Limb (tissue), 2 donors: ENCODE data around the gene MYH11.
"Not testable (repeated sequence)": the region's sequence is repeated elsewhere in the genome, so short reads cannot be mapped to it uniquely, and the experiment has no call there.

Experiments used
- DNase-seq, 2 donors: peaks; one replicate each; pipeline ENCODE4 v3.0.0-alpha.2; 2016; ENCODE audit errors: extremely low spot score in 2 of 2

The MYH11 gene

GRCh38 chr16:15811481-15812400, 45.1 kb downstream of the MYH11 start:
- peak in 1 of 2 donors; percentile 50 for DNase-seq

DNA sequence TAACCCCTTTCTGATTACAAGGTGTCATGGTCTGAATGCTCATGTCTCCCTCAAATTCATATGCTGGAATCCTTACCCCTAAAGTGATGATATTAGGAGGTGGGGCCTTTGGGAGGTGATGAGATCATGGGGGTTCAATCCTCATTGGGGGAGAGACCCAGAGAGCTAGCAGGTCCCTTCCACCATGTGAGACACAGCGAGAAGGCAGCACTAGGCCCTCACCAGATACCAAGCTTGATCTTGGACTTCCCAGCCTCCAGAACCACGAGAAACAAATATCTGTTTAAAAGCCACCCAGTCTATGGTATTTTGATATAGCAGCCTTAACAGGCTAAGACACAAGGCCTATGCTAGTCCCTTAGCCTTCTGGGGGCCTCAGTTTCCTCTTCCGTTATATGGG, 45.9 kb downstream of the MYH11 start:
- no peak for DNase-seq

GRCh38 chr16:15810411-15810810, 46.4 kb downstream of the MYH11 start:
- DNase-seq, result no peak

- DNase-seq, result not testable (repeated sequence)
Observed at GRCh38 chr16:15809297-15809696, 47.5 kb downstream of the MYH11 start.

GRCh38 chr16:15808071-15808470, 48.8 kb downstream of the MYH11 start:
- no peak for DNase-seq

DNA sequence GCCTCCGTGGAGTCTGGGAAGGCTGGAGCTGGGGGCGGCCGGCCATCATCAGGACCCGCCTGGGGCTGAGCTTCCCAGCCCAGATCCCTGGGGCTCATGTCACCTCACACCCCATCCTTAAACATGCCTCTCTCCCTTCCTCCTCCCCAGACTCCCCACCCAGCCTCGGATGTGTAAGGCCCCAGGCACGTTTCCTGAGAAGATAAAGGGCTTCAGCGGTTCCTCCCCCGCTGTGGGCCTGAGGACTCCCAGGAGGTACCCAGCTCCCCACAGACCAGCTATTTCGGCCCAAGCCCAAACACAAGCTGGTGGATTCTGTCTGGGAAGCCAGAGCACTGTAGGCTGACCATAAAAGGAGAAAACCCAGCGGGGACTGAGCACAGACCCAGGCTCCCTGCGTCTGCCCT, 49.2 kb downstream of the MYH11 start:
- no peak for DNase-seq

DNA sequence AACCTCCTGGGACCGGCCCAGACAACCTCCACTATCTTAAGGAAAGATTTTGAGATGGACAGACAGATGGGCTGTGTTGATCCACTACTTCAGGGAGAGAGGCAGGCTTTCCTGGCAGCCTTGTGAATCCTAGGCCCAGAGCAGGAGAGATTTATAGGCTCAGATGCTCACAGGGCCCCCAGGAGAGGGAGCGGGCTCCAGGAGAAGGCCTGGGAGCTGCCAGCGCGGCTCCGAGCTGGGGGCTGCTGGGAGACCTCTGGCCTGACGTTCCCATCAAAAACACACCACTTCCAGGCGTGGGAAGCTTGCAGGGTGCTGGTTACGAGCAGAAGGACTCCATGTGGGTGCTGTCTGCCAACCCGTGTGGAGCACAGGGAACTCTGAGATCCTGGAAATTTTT, 53.2 kb downstream of the MYH11 start:
- DNase-seq, result no peak

GRCh38 chr16:15799851-15800495, 56.9 kb downstream of the MYH11 start:
- DNase-seq, result no peak

DNA sequence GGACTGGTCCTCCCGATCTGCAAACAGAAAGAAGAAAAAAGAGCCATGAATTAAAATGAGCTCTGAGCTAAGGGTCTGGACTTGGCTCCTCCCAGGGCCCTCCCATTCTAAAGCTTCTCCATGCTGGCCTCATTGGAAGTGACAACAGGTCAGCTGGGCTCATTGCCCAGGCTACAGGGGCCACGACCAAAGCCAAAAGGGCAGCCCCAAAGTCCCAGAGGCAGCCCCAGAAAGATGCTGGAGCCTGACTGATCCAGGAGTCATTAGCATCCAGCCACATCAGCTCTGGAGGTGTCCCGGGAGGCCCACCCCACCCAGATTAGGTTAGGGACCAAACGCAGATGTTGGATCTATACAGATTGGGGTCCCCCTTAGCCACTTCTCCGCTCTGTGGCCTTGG, 58.2 kb downstream of the MYH11 start:
- no peak for DNase-seq

GRCh38 chr16:15796885-15797284, 59.9 kb downstream of the MYH11 start:
- DNase-seq, result no peak

DNA sequence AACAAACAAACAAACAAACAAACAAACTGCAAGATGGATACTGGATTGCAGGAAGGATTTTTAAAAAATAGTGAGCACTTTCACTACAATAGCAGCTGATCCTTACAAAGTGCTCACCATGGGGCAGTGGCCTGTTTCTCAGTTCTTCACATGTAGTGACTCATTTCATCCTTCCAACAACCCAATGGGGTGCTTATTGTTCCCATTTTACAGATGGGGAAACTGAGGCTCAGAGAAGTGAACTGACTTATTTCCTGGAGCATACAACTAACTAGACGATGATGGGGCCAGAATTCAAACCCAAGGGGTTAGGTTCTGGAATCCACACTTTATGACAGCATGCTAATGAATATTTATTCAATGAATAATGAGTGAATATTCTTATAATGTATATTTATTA, 61.2 kb downstream of the MYH11 start:
- no peak for DNase-seq

GRCh38 chr16:15792563-15792971, 64.3 kb downstream of the MYH11 start:
- no peak for DNase-seq

DNA sequence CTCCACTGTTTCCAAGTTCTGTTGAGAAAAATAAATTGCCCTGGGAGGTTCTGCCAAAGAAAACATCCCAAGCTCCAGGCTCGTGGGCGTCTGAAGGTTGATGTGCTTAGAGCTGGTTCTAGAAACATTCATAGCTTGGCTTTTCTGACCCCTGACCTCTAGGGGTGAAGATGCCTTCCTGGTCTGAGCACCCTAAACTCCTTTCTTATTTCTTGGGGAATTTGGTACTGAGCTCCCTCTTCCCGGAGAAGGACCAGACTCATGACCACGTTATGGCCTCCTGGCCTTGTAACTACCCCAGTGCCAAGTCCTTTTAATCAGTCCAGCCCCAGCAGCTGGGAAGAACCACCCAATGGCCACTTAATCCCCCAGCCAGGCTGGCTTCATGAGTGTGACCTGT, 66.4 kb downstream of the MYH11 start:
- no peak for DNase-seq

DNA sequence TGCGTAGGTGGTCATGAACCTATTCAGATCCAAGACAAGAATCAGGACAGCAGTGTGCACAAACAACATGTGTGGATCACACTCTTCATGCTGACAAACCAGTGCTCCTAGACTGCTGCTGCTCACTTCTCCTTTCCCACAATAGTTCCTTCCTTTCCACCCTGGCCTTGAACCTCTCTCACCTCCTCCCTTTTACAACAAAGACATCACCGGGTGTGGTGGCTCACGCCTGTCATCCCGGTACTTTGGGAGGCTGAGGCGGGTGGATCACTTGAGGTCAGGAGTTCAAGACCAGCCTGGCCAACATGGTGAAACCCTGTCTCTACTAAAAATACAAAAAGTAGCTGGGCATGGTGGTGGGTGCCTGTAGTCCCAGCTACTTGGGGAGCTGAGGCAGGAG, 67.0 kb downstream of the MYH11 start:
- DNase-seq, result not testable (repeated sequence)

GRCh38 chr16:15788846-15789239, 68.0 kb downstream of the MYH11 start:
- no peak for DNase-seq

GRCh38 chr16:15786501-15786900, 70.3 kb downstream of the MYH11 start:
- DNase-seq, result no peak

DNA sequence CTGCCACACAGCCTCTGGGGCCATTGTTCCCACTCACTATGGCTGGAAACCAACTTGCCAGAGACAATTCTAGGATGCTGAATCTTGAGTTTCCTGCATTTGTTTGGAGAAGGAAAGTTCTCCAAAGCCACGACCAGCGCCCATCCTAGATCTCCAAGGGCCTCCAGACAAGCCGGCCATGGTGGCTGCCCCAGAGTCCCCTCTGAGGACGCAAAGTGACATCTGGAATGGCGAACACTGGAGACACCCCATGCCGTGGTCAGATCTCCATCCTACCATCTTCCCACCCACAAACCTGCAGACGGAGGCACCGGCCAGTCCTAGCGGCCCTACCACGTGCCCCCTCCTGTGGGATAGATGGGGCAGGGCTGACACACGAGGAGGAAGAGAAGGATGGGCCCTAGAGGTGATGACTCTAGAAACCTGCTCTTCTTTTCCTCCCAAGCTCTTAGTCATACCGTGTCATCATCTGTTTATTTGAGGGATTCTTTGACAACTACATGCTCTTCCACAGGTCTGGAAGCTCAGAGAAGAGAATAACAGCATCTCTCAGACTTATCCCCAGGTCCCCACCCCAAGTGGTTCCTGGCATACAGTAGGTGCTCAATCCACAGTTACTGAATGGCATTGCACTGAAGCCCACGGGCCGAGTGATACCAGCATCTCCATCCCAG, 71.3 kb downstream of the MYH11 start:
- no peak for DNase-seq

- no peak for DNase-seq
Observed at GRCh38 chr16:15783985-15784384, 72.8 kb downstream of the MYH11 start.

- no peak for DNase-seq
Observed at GRCh38 chr16:15782573-15783365, 74.1 kb downstream of the MYH11 start.

DNA sequence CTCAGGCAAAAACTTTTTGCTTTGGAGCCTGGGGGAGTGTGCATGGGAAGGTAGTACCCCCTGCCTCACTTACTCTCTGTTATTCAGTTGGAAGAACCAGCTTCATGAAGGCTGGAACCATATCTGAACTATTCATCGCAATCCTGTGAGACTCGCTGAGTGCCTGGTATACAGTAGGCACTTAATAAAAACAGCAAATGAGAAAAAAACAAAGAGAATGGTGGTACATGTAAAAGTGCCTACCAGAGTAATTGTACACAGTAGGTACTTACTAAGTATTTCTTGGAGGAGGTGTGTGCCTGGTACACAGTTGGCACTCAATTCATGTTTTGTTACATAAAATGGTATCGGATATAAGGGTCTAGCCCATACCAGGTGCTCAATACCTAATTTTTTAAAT, 75.2 kb downstream of the MYH11 start:
- no peak for DNase-seq

DNA sequence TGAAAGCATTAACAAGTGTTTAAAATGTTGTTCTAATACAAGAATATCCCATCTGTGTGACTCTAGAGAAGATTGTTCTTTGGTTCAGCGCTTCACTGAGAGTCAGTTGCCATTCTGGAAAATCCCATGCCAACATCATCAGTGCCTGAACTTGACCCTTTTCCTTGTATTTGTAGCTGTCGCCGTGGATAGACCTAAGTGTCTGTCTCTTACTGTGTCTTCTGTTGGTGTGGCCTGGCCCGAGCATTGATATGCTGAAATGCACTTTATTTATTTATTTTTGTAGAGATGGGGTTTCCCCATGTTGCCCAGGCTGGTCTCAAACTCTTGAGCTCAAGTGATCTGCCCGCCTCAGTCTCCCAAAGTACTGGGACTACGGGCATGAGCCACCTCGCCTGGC, 76.0 kb downstream of the MYH11 start:
- no peak for DNase-seq
